Measurements from ENCODE around the gene CALD1.

- TF ChIP-seq POLR2AphosphoS5 (IDR thresholded peaks at IDR 0.05; ENCODE audit: low read depth) (no peak), CTCF (conservative IDR thresholded peaks at IDR 0.05; ENCODE audit: low read depth in 2 of 2) (no peak), REST (IDR thresholded peaks at IDR 0.05; ENCODE audit: unreplicated experiment) (no peak), EZH2 (IDR thresholded peaks at IDR 0.05; ENCODE audit: low read depth, unreplicated experiment) (no peak), EZH2phosphoT487 (IDR thresholded peaks at IDR 0.05; ENCODE audit: unreplicated experiment) (no peak)
Measured at GRCh38 chr7:134946260-134946659, 166.8 kb downstream of the CALD1 start.

Data from GM23338 (cell line).